Ascending aorta (tissue), 2 donors: ENCODE measurements around the gene SKAP1. TPM values are rescaled to one million over a fixed set of nuclear protein-coding genes. Genes with fewer than 3 reads are reported as not detected.

ENCODE experiments used
- DNase-seq, 2 donors: peaks; one replicate each; pipeline ENCODE4 v3.0.0-alpha.2; 2019; ENCODE audit warnings: low spot score in 2 of 2
- H3K27ac ChIP-seq, 2 donors: fragments of 200-600 bp; sonication (generic); one replicate each; pipeline ENCODE4 v1.5.1; 2016 to 2017; ENCODE audit warnings: mild to moderate bottlenecking in 1 of 2
- H3K27me3 ChIP-seq: fragments of 200-600 bp; sonication (generic); one replicate; pipeline ENCODE4 v1.5.1; 2017
- H3K36me3 ChIP-seq, 2 donors: fragments of 200-600 bp; sonication (generic); one replicate each; pipeline ENCODE4 v1.5.1; 2016
- H3K4me1 ChIP-seq, 2 donors: fragments of 200-600 bp; sonication (generic); one replicate each; pipeline ENCODE4 v1.5.1; 2016 to 2017; ENCODE audit warnings: mild to moderate bottlenecking in 1 of 2
- H3K4me3 ChIP-seq, 2 donors: fragments of 200-600 bp; sonication (generic); one replicate each; pipeline ENCODE4 v1.5.1; 2016 to 2017; ENCODE audit warnings: mild to moderate bottlenecking in 1 of 2
- H3K9me3 ChIP-seq, 2 donors: fragments of 200-600 bp; sonication (generic); one replicate each; pipeline ENCODE4 v1.5.1; 2016
- intact Hi-C: fragments of 100-400 bp; cut with DNase I; formaldehyde crosslinking; loops from one replicate; pipeline ENCODE4 v1.15.1; 2023
- total RNA-seq: library from RNA; depleted of rRNA; stranded (reverse); fragments of >200 nt; gene quantifications from one replicate; pipeline ENCODE4 v1.1.0, GENCODE V29; 2016
- TF ChIP-seq, protein P1 (sequence below), 3 experiments: fragments of 200-600 bp in 2 of 3; fragments of 450-650 bp in 1 of 3; sonication (generic) in 2 of 3; IDR thresholded peaks; one replicate each; pipeline ENCODE4 v1.5.1; 2016 to 2019; ENCODE audit warnings: antibody characterized with exemption in 3 of 3, mild to moderate bottlenecking in 1 of 3, moderate library complexity in 1 of 3

SKAP1 gene
- total RNA-seq, 1 donor from 2014 or later = not detected

DNA sequence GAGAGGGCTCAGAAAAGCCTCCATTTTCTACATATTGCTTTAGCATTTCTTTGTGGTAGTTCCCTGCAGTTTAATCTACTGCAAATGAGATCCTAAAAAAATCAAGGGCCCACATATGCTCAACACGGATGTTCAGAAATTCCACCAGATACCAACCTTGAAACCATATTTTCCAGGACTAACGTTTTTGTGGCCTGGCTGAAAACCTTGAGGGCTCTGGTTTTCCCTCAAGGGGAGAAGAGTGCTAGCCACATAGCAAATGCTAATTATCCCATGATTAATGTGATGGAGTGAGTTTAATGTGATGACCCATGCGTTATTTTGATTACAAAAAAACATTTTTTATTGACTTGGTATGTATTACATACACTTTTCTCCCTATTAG is 253.6 kb downstream of the SKAP1 start:
- Histone ChIP-seq H3K4me1 (no peaks in the 10 kb centered on the region), H3K9me3 (no peaks in the 10 kb centered on the region), H3K4me3 (no peak overlapping the region), H3K27ac (no peak overlapping the region), H3K36me3 (no peaks in the 10 kb centered on the region), H3K27me3 (no peaks in the 10 kb centered on the region)
- intact Hi-C loops = no loop called here
- TF ChIP-seq, protein P1, sequence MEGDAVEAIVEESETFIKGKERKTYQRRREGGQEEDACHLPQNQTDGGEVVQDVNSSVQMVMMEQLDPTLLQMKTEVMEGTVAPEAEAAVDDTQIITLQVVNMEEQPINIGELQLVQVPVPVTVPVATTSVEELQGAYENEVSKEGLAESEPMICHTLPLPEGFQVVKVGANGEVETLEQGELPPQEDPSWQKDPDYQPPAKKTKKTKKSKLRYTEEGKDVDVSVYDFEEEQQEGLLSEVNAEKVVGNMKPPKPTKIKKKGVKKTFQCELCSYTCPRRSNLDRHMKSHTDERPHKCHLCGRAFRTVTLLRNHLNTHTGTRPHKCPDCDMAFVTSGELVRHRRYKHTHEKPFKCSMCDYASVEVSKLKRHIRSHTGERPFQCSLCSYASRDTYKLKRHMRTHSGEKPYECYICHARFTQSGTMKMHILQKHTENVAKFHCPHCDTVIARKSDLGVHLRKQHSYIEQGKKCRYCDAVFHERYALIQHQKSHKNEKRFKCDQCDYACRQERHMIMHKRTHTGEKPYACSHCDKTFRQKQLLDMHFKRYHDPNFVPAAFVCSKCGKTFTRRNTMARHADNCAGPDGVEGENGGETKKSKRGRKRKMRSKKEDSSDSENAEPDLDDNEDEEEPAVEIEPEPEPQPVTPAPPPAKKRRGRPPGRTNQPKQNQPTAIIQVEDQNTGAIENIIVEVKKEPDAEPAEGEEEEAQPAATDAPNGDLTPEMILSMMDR (IDR thresholded peaks at IDR 0.05) = no peak
- no peak for DNase-seq

DNA sequence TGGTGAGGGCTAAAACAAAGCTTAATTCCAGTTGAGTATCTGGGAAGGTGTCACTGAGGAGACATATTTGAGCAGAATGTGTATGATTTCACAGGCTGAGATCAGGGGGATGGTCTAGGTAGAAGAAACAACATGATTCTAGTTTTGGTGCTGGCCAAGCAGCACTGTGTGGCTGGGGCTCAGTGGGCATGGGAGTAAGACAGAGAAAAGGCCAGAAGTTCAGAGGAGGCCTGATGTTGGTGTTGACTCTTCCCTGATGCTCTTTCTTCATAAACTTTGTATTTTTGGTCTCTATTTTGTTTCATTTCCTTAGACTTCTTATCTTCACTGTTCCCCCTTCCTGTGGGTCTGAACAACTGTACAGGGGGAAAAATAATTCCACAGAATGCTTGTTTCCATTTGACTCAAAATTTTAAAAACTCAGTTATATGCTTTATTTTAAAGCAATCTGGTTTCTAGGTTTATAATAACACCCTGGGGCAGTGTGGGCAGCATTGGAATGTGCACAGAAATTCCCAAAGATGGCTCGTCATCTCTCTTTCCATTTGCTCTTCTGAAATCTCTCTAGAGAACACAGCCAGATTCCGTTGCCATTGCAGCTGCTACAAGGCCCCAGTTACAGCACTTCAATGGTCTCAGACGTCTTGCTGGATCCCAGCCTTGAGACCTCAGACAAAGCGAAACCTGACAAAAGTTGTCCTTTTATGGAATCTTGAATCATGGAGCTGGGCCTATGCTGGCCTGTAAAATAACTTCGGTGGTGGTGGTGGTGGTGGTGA is 254.1 kb downstream of the SKAP1 start:
- no peak for DNase-seq

DNA sequence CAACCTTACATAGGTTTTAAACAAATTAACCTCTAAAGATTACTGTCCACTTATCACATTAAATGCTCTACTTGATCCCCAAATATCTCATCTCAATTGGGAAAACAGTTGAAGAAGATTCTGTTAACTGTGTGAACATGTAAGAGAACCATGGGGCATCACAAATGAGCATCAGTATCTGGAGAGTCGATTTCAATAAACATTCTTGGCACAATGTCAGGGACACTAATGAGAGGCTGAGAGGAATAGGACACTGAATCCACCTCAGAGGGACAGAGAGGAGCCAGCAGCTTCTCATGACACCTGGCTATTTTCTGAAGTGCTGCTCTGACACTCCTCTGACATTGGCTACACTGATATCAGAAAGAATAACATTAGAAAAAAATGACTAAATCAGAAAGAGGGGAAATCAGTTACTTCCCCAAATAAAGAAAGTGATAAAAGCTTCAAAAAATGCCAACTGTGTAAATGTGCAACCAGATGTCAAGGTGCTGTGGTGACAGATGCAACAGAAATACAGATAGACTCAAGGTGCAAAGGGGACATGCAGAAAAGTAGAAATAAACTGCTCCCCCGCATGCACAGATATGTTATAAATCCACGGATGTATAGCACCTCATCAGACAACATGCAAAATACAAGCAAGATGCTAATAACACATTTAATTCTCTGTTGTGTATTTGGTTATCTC is 255.0 kb downstream of the SKAP1 start:
- DNase-seq = no peak
- Histone ChIP-seq H3K27me3 (no peaks in the 10 kb centered on the region), H3K9me3 (no peaks in the 10 kb centered on the region), H3K36me3 (no peaks in the 10 kb centered on the region), H3K4me1 (no peaks in the 10 kb centered on the region), H3K4me3 (no peak overlapping the region), H3K27ac (no peak overlapping the region)
- TF ChIP-seq, protein P1 (IDR thresholded peaks at IDR 0.05) = no peak
- intact Hi-C loops = no loop called here

More for the DNA sequence above, 254.1 kb downstream of the SKAP1 start:
- Histone ChIP-seq H3K27me3 (no peaks in the 10 kb centered on the region), H3K4me3 (no peak overlapping the region), H3K27ac (no peak overlapping the region), H3K4me1 (no peaks in the 10 kb centered on the region), H3K36me3 (no peaks in the 10 kb centered on the region), H3K9me3 (no peaks in the 10 kb centered on the region)
- intact Hi-C loops = no loop called here
- TF ChIP-seq, protein P1 (IDR thresholded peaks at IDR 0.05) = no peak

DNA sequence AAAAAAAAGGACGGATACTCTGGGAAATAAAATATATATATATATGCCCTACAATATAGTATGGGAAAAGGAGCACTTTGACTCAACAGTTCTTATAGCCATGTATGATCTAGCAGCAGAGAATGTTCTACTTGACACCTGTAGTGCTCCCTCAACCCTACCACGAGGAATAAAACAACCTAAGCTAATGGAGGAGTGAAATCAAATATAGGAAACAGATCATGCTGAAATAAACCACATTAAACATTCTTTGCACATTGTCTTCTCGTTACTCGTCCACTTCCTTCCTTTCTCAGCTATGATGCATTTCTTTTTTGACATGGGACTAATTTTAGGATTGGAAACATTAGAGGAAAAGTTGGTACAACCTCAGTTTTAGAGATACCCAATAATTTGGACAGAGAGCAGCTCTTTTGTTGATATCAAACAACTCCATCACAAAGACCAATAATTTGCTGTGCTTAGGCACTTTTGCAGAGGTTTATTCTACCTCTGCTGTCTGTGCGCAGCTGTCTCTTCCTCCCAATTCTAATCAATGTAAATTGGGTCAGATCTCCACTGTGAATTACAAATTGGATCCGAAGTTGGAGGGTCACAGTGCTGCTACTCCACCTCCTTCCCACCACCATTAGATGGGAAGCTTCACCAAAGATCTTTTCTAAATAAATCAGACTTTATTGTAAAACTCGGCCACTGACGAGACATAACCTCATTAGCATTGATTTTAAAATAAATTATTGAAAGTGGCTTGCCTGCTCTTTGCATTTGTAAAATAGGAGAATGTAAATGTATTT is 256.6 kb downstream of the SKAP1 start:
- TF ChIP-seq, protein P1 (IDR thresholded peaks at IDR 0.05) = no peak
- Histone ChIP-seq H3K27me3 (no peaks in the 10 kb centered on the region), H3K27ac (no peak overlapping the region), H3K9me3 (no peaks in the 10 kb centered on the region), H3K4me1 (no peaks in the 10 kb centered on the region), H3K4me3 (no peak overlapping the region), H3K36me3 (no peaks in the 10 kb centered on the region)
- intact Hi-C loops = no loop called here
- no peak for DNase-seq

DNA sequence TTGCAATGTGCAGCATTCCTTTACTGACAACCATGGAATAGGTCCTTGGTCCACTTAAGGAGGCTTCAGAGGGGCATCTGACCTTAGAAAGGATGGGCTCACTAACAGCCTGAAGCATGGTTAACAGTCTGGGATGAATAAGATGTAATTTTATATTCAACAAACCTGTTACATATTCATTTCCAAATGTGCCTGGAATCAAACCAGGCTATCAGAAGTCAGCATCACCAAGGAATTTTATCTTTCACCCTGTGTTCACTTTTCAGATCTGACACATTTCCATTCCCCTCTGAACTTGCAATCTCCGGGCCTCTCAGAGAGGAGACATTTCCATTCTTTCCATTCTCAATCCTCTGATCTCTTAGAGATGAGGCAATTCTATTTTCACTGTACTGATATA is 260.1 kb downstream of the SKAP1 start:
- Histone ChIP-seq H3K27ac (no peak overlapping the region), H3K4me3 (no peak overlapping the region), H3K27me3 (no peaks in the 10 kb centered on the region), H3K9me3 (no peaks in the 10 kb centered on the region), H3K4me1 (no peaks in the 10 kb centered on the region), H3K36me3 (no peaks in the 10 kb centered on the region)
- TF ChIP-seq, protein P1 (IDR thresholded peaks at IDR 0.05) = no peak
- intact Hi-C loops = no loop called here
- DNase-seq = no peak
